K562 (cell line): ENCODE measurements around the gene CLCF1. TPM values are rescaled to one million over a fixed set of nuclear protein-coding genes. Genes with fewer than 3 reads are reported as not detected.

Experiments used
- CCAR2 ChIP-seq: fragments of 200-400 bp; formaldehyde crosslinking; IDR thresholded peaks from 2 replicates; pipeline ENCODE4 v1.6.1; 2017; ENCODE audit warnings: mild to moderate bottlenecking, low read depth, low read length
- CEBPZ ChIP-seq: fragments of 150-350 bp; IDR thresholded peaks from 2 replicates; pipeline ENCODE4 v1.6.1; 2014; ENCODE audit warnings: low read depth, mild to moderate bottlenecking, low read length, borderline replicate concordance
- CHD4 ChIP-seq: fragments of 200-600 bp; sonication (generic); IDR thresholded peaks from 3 replicates; pipeline ENCODE4 v1.6.1; 2012; ENCODE audit warnings: low read depth, mild to moderate bottlenecking, mixed read lengths, low read length, inconsistent platforms; ENCODE audit not compliant: insufficient read depth, insufficient replicate concordance, poor library complexity, severe bottlenecking
- CUX1 ChIP-seq: fragments of 200-800 bp; sonication (Bioruptor generic); IDR thresholded peaks from 2 replicates; pipeline ENCODE4 v1.6.1; 2016; ENCODE audit warnings: missing genetic modification characterization, missing compliant biosample characterization
- ESRRA ChIP-seq: fragments of 450-650 bp; IDR thresholded peaks from 2 replicates; pipeline ENCODE4 v1.6.1; 2014; ENCODE audit warnings: low read depth, mild to moderate bottlenecking, moderate library complexity, borderline replicate concordance
- HINFP ChIP-seq: fragments of 450-650 bp; conservative IDR thresholded peaks from 2 replicates; pipeline ENCODE4 v1.6.1; 2016; ENCODE audit warnings: missing genetic modification characterization, low read depth, mild to moderate bottlenecking, control low read depth, missing compliant biosample characterization
- MIER1 ChIP-seq: fragments of 450-650 bp; IDR thresholded peaks from 2 replicates; pipeline ENCODE4 v1.6.1; 2016; ENCODE audit warnings: antibody characterized with exemption, mild to moderate bottlenecking, low read depth
- NCOA1 ChIP-seq: fragments of 450-650 bp; IDR thresholded peaks from 2 replicates; pipeline ENCODE4 v1.6.1; 2016; ENCODE audit warnings: low read depth
- NFATC3 ChIP-seq: fragments of 450-650 bp; IDR thresholded peaks from 2 replicates; pipeline ENCODE4 v1.6.1; 2017; ENCODE audit warnings: mild to moderate bottlenecking
- OTX1 ChIP-seq: fragments of 450-650 bp; formaldehyde crosslinking; IDR thresholded peaks from 2 replicates; pipeline ENCODE4 v1.4.0; 2022; ENCODE audit warnings: mild to moderate bottlenecking
- POLR2AphosphoS5 ChIP-seq: IDR thresholded peaks from 2 replicates; pipeline ENCODE4 v1.6.1; 2011; ENCODE audit warnings: mild to moderate bottlenecking, low read depth, low read length, moderate library complexity; ENCODE audit not compliant: control insufficient read depth, insufficient read depth
- PTBP1 ChIP-seq: fragments of 200-400 bp; formaldehyde crosslinking; IDR thresholded peaks from 2 replicates; pipeline ENCODE4 v1.6.1; 2017; ENCODE audit warnings: low read depth, low read length
- RFX5 ChIP-seq: IDR thresholded peaks from 2 replicates; pipeline ENCODE4 v1.6.1; 2011; ENCODE audit warnings: low read depth, mild to moderate bottlenecking, improper control_type of control experiment, low read length
- ZFP36 ChIP-seq: fragments of 150-350 bp; IDR thresholded peaks from 2 replicates; pipeline ENCODE4 v1.6.1; 2018; ENCODE audit warnings: low read length, low read depth; ENCODE audit not compliant: partially characterized antibody
- ZNF124 ChIP-seq: sonication (generic); formaldehyde crosslinking; IDR thresholded peaks from 2 replicates; pipeline ENCODE4 v1.8.1; 2022; ENCODE audit warnings: missing genetic modification reagents
- ZNF274 ChIP-seq: IDR thresholded peaks from 2 replicates; pipeline ENCODE4 v1.6.1; 2011; ENCODE audit warnings: low read depth, mild to moderate bottlenecking, low read length, moderate library complexity, borderline replicate concordance
- polyA plus RNA-seq, 8 experiments: library from polyadenylated mRNA; depleted of rRNA in 4 of 8; stranded (reverse) in 5 of 8; unstranded in 3 of 8; fragments of >200 nt; fragmentation: Nextera tagmentation in 2 of 8; fragmentation: Illumina TruSeq in 1 of 8; extraction: Ambion mirVana in 2 of 8; extraction: Trizol in 1 of 8; gene quantifications; 2 replicates each; pipeline versions ENCODE4 v1.2.1 to v1.2.3, GENCODE V29; 2011 to 2014; ENCODE audit warnings: inconsistent platforms in 1 of 8, missing spikeins in 1 of 8
- total RNA-seq, 7 experiments: library from RNA; depleted of rRNA in 6 of 7; stranded (reverse); fragments of >200 nt in 6 of 7; fragmentation: Illumina TruSeq in 2 of 7; extraction: Trizol in 2 of 7; gene quantifications; 2 replicates each; pipeline versions ENCODE4 v1.2.1 to v1.2.3, GENCODE V29; 2011 to 2021; ENCODE audit warnings: low replicate concordance in 1 of 7

Gene CLCF1
- total and polyA plus RNA-seq, 9 of the 15 experiments (the other 6 are each of a cell fraction or from before 2014, with no cell fraction given), result 0.49 to 5.8 (median 3.0) TPM

GRCh38 chr11:67373648-67374570, 511 bp upstream of the CLCF1 start (continued):
- TF ChIP-seq CEBPZ (no peak), CCAR2 (no peak), NCOA1 (no peak; the same call in 1 of the 2 replicates), RFX5 (no peak), MIER1 (no peak), NFATC3 (no peak), CUX1 (CRISPR knock-in tag) (no peak), HINFP (no peak), ESRRA (no peak), ZFP36 (no peak), OTX1 (CRISPR knock-in tag) (no peak), POLR2AphosphoS5 (no peak; the same call in 1 of the 2 replicates), ZNF274 (no peak), CHD4 (no peak), PTBP1 (no peak), ZNF124 (no peak)
